Cerebellar nuclear complex (tissue), 1 donor: ENCODE measurements around the gene NOLC1.

Source experiments
- DNase-seq, 2 experiments: peaks; one replicate each; lab custom pipeline; 2025; lab: John Stamatoyannopoulos, UW

Gene NOLC1

DNA sequence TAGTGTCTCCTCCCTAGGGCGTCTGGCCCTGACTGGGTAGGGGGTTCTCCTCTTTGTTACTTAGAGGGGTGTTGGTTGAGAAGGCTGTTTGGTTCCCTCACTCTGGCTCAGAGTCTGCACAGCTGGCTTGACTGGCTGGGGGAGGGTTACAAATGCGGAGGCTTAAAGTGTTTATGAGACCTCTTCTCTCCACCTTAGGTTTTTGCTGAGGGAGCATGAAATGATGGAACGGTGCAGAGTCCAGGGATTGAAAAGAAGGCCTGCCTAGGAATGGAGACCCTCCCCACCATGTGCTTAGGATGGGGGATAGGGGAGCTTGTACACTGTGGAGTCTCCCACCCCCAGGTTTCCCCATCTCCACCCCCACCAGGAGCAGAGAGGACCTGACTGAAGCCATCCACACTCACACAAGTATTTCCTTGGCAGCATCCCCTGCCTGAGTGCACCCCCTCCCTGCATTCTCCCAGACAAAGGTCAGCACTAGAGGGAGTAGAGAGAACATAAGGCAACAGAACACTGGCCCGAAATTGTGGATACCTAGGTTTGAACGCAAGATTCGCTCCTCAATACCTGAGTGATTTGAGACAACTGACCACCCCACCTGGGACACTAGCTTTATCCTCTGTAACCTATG lies 30.3 kb upstream of the NOLC1 start:
- DNase-seq: no peak

DNA sequence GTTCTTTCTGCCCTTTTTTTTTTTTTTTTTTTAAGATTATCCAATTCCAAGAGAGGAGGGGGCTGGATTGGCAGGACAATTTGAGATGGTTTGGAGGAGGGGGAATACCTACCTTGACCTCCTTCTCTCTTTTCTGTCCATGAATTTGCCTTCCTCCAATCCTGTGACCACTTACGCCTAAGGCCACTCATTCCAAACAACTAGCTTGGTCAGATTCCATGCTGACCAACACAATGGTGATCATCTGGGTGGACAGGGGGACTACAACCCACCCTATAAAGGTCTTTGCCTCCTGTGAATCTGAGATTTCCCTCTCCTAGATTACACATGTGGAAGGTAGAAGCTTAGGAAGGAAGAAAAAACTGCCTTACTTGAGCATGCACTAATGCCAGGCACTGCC lies 29.7 kb upstream of the NOLC1 start:
- no peak for DNase-seq

GRCh38 chr10:102123223-102123622 lies 29.0 kb upstream of the NOLC1 start:
- no peak for DNase-seq

DNA sequence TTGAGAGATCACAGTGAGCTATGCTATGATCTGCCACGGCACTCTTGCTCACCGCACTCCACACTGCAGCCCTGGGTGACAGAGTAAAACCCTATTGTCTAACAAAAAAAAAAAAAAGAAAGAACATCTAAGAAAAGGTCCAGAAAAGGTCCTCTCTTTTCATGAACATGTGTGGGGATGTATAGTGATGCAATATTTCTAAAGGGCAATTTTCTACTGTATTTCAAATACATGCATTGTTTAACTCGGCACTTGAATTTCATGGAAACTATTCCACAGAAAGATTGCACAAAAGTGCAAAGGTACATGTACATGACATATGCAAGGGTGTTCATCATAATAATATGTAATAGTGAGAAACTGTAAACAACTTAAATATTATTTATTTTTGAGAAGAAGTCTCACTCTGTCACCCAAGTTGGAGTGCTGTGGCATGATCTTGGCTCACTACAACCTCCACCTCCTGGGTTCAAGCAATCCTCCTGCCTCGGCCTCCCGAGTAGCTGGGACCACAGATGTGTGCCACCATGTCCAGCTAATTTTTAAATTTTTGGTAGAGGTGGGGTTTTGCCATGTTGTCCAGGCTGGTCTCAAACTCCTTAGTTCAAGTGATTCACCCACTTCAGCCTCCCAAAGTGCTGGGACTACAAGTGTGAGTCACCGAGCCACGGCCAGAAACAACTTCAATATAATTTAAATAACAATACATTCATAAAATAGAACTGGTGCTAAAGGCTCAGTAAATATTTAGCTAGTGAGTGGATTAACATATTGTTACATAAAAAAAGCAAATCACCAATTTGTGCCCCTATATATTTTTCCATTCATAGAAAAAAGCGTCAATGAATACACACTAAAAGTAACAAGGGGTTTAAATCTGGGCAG lies 20.7 kb upstream of the NOLC1 start:
- DNase-seq: no peak

DNA sequence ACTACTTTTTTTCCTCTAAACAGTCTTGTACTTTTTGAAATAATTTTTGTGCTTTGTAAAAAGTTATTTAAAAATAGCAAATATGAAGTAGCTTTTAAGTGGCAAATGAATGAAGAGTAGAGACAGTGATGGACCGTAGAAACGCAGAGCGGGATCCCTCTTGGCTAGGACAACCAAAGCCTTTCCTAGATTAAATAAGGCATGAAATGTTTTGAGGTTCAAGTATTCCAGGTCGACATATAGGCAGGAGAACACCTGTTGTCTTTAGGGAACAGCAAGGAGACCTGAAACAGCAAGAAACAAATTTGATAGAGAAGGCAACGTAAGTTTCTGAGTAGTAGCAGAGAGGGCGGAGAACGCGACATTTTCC lies 20.0 kb upstream of the NOLC1 start:
- no peak for DNase-seq

DNA sequence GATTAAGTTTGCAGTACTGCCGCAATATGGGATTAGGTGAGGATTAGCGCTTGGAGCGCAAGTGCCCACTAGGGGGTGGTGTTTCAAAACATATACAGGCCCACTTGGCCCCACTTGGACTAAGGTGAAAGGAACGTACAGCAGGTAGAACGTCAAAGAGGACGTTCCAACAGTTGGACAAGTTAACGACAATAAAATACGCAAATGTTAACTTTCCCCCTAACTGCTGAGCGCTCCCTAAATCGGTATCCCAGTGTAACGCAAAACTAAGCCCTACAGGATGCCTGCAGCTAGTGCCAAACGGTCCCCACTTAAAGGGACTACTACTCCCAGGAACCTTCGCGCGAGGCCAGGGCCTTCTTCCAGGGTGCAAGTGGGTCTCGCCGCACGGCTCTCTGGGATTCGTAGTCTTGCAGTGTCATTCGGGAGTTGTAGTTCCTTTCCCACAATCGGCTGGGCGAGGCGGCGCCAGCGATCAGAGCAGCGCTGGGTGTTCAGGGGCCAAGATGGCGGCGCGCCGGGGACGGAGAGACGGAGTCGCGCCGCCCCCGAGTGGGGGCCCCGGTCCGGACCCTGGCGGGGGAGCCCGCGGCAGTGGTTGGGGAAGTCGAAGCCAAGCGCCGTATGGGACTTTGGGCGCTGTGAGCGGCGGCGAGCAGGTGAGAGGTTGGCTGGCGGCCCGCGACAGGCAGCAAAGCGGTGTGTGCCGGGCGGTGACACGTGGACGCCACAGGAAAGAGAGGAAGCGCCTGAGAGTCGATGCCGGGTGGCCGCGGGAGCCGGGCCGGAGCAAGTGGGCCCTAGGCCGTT lies 19.4 kb upstream of the NOLC1 start, which contains the start of gene PPRC1:
TSS of gene PPRC1 (plus strand) at position 478 of the 810 bp plus-strand sequence. CDS start at position 507, 29 bp downstream.
- DNase-seq: peak; percentile 91 to 94

DNA sequence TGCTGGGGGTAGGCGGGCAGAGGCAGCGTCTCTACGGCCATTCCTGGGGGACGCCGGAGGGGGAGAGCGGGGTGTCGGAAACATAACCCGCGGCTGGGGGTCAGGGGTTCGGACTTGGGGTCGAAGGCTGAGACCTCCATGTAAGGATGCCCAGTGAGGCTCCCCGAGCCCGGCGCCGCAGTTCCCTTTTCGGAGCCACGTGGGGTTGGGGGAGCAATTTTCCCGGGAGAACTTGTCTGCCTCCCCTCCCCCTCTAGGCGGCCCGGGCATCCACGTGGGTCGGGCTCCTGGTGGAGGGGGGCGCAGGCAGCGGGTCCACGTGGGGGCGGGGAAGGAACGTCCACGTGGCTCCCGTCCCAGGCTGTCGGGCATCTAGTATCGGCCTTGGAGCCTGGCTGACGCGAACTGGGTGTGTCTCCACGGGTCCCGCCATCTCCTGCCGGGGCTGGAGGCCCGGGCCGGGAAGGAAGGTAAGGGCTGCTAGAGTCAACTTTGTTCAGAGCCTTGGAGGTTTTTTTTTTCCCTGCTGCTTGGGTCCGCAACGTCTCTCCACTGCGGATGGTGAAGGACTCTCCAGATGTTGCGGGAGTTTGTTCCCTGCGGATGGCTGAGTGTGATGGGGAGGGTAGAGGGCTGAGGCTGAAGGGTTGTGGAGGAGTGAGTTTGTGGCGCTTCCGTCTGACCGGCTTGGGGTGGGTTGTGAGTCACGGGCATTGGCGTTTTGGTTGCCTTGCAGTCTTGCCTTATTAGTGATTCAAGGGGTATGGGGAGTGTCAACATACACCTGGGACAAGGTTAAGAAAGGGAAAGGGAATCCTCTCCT lies 18.6 kb upstream of the NOLC1 start:
- no peak for DNase-seq

DNA sequence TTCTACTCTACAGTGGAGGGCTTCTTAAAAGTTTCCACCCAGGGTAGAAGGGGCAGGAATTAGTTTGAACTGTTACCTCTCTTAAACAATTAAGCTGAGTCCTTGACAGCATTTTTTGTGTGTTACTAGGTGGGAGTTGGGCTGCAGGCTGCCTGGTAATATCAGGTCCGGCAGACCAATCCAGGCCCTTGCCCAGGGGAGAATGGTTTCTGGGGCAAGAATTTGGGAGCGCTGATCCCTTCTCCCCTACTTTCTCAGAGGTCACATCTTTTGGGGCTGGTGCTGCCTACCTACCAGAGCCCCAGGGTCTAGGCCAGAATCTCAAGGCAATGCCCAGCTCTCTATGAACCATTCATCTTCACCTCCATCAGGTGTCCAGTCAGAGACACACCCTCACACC lies 17.8 kb upstream of the NOLC1 start:
- no peak for DNase-seq

- DNase-seq: no peak
Observed at GRCh38 chr10:102135956-102136526, 16.1 kb upstream of the NOLC1 start.

DNA sequence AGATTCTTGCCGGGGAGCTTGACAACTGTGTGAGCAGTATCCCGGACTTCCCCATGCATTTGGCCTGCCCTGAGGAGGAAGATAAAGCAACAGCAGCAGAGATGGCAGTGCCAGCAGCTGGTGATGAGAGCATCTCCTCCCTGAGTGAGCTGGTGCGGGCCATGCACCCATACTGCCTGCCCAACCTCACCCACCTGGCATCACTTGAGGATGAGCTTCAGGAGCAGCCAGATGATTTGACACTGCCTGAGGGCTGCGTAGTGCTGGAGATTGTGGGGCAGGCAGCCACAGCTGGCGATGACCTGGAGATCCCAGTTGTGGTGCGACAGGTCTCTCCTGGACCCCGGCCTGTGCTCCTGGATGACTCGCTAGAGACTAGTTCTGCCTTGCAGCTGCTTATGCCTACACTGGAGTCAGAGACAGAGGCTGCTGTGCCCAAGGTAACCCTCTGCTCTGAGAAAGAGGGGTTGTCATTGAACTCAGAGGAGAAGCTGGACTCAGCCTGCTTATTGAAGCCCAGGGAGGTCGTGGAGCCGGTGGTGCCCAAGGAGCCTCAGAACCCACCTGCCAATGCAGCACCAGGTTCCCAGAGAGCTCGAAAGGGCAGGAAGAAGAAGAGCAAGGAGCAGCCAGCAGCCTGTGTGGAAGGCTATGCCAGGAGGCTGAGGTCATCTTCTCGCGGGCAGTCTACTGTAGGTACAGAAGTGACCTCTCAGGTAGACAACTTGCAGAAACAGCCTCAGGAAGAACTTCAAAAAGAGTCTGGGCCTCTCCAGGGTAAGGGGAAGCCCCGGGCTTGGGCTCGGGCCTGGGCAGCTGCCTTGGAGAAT lies 12.7 kb upstream of the NOLC1 start:
- DNase-seq: no peak

GRCh38 chr10:102140218-102140617 lies 12.0 kb upstream of the NOLC1 start:
- DNase-seq: no peak

DNA sequence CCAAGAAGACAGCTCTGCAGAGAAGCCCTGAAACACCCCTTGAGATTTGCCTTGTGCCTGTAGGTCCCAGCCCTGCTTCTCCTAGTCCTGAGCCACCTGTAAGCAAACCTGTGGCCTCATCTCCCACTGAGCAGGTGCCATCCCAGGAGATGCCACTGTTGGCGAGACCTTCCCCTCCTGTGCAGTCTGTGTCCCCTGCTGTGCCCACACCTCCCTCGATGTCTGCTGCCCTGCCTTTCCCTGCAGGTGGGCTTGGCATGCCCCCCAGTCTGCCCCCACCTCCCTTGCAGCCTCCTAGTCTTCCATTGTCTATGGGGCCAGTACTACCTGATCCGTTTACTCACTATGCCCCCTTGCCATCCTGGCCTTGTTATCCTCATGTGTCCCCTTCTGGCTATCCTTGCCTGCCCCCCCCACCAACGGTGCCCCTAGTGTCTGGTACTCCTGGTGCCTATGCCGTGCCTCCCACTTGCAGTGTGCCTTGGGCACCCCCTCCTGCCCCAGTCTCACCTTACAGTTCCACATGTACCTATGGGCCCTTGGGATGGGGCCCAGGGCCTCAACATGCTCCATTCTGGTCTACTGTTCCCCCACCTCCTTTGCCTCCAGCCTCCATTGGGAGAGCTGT lies 11.2 kb upstream of the NOLC1 start:
- DNase-seq: no peak

DNA sequence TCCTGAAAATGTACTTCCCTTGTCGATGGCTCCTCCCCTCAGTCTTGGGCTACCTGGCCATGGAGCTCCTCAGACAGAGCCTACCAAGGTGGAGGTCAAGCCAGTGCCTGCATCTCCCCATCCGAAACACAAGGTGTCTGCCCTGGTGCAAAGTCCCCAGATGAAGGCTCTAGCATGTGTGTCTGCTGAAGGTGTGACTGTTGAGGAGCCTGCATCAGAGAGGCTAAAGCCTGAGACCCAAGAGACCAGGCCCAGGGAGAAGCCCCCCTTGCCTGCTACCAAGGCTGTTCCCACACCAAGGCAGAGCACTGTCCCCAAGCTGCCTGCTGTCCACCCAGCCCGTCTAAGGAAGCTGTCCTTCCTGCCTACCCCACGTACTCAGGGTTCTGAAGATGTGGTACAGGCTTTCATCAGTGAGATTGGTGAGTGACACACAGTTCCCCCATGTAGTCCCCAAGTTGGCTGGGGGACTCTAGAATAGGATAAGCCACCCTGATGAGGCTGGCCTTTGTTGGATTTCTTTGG lies 10.5 kb upstream of the NOLC1 start:
- no peak for DNase-seq

GRCh38 chr10:102146971-102147428 lies 5.2 kb upstream of the NOLC1 start:
- DNase-seq: no peak

DNA sequence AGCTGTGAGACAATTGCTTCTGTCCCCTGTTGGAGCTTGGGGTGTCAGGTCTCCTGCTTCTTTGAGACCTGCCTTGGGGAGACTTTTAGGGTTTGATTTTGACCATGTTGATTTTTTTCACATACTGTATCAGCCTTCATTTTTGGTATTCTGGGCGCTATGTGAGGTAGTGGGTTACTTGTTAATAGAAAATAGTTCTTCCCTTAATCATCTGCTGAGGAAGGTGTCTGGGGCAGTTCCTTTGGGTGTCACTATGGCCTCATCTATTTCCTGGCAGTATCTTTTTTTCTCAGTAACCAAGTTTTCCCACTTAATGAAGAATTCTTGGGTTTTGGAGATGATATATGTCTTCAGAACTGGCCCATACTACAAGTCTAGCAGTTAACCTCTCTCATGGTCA lies 4.6 kb upstream of the NOLC1 start:
- DNase-seq: no peak

- DNase-seq: no peak
Observed at GRCh38 chr10:102148275-102148674, 3.9 kb upstream of the NOLC1 start.

- no peak for DNase-seq
Observed at GRCh38 chr10:102150970-102151773, 1.0 kb upstream of the NOLC1 start.

DNA sequence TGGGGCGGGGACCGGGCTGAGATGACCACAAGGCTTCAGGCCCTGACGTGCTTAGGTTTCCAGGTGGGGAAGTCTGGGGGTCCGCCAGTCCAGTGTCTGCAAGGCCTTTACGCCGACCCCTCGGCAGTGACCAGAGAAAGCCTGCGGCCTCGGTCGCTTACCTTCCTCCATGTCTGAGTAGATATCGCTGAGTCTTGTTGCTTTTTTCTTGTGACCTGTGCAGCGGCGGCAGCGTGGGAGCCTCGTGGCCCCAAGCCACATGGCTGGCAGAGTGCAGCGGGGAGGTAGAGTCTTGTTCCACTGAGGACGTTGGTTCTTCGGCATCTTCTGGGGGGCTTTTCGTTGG lies 329 bp downstream of the NOLC1 start:
- DNase-seq: no peak

GRCh38 chr10:102153093-102153620 lies 968 bp downstream of the NOLC1 start:
- no peak for DNase-seq
